GM18526 (cell line): ENCODE measurements around the gene FMNL2.

Experiments
- POLR2A ChIP-seq: IDR thresholded peaks from 3 replicates; pipeline ENCODE4 v1.6.1; 2011; ENCODE audit not compliant: insufficient read length; ENCODE audit errors: extremely low read depth

Gene FMNL2

DNA sequence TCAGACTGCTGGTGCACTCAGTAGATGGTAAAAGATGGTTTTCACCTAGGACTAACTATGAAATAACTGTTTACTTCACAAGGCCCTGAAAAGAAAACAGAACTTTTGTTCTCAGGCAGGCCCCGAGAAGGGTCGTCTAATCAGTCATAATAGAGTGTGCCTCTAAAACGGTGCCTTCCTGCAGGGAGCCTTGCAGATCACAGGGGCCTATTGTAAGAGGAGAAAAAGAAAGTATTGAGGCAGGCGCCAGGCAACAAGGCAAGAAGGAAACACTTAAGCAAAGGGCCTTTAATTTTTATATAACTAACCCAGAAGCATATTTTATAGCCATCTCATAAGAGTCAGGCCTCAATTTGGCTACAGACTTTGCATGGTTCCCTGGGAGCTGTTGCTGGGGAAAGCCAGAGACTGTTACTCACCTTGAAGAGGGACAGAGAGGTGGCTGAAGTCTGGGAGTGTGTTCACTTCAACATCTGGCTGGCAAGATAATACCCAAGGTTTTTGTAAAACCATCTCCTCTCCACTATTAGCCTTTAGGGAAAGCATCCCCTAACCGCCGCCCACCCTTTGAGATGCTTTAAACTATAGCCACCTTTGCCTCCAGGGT is 265.2 kb downstream of the FMNL2 start:
- TF ChIP-seq POLR2A = no peak

DNA sequence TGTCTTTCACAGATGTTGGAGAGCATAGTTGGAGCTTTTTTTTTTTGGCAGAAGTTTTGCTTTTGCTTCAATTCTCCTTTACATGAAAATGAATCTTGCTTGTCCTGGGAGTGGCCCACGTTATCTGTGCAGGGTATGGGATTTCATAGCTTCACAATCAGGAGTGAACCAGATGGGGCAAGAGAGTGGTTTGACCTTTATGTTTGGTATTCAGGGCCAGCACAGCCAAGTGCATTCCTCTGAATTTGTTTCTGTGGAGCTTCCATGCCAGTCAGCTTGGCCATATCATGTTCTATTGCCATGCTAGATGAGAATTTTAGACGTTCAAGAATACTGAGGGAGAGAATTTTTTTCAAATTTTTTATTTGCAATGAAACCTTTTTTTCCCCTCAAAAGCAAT is 265.7 kb downstream of the FMNL2 start:
- no peak for TF ChIP-seq POLR2A

DNA sequence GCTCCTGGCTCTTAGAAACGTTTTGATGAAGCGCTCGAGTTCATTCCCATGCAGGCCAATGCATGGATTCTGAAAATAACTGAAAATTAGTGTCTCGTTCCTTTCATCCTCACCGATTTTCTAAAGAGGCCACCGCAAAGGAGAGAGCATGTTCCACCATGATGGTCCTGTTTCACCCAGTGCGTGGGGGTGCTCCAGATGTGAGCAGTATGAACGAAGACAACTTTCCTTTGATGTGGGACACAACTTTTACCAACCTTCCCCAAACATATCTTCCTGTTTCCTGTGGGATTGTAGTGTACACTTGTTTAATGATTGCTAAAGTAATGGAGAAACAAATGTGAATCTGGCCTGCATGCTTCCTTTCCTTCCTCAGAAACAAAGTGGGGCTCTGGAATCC is 267.8 kb downstream of the FMNL2 start:
- no peak for TF ChIP-seq POLR2A

DNA sequence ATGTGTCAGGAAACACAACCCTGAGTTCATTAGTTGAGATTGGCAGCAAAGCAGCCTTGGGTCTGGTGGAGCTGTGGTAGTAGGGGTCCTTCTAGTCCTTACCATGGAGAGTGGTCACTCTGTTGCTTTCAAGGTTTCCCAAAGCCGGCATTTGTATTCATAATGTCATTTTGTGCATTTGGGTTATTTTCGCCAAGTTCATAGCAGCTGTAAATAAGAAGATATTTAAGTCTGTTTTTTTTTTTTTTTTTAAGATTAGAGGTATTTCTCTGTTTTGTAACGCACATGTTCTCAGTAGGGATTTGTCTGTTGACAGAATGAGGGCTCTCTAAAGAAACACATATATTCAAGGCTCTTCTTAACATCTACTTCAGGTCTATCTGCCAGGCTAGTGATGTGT is 268.2 kb downstream of the FMNL2 start:
- TF ChIP-seq POLR2A = no peak

DNA sequence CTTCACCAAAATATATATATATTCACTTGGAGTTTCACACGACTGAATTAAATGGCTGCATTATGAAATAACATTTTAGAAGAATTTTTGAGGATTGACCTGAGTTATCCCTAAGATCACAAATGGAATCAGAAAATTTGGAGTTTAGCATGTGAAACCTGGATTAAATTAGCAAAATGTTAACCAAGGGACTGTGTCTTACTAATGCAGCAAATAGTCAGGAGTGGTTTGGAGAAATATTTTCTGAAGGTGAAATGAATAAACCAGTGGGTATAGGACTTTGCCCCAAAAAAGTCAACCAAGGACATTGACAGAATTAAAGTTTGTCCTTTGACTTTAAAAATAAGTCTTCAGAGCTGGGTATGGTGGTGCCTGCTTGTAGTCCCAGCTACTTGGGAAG is 271.1 kb downstream of the FMNL2 start:
- TF ChIP-seq POLR2A = no peak

DNA sequence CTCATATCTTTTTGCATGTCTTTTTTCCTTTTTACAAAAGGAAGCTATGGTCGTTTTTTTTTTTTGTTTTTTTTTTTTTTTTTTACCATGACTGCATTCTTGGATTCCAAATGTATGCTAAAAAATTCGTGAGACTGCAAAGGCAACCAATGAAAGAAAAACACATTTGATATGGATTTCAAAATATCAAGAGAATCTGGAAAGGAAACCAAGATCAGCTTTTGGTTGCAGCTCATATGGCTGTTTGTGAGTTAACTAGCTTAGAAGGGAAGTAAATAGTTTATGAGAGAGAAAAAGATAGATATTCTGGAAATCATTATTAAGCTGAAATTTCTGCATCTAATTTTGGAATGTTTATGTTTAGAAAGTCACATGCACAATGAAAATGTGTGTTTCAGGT is 272.0 kb downstream of the FMNL2 start:
- no peak for TF ChIP-seq POLR2A

DNA sequence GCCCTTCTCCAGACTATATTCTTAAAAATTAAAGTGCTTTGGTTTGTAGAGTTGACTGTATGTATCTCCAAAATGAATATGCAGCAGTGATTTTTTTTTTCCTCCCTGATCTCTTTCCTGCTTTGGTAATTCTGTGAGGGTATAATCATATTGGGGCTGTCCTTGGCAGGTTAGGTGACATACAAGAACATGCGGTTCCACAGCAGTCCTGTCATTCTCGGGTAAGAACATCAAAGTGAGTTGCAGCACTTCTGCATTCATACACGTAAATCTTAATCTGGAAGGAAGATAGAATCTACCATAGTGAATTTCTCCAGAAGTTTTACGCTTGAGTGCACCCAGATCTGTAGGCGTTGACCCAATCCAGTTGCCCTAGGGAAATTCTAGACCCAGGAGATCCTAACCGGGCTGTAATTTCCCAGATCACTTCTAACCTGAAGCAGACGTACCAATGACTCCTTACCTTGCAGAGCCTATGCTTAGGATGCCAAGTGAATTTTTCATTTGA is 272.9 kb downstream of the FMNL2 start:
- no peak for TF ChIP-seq POLR2A

DNA sequence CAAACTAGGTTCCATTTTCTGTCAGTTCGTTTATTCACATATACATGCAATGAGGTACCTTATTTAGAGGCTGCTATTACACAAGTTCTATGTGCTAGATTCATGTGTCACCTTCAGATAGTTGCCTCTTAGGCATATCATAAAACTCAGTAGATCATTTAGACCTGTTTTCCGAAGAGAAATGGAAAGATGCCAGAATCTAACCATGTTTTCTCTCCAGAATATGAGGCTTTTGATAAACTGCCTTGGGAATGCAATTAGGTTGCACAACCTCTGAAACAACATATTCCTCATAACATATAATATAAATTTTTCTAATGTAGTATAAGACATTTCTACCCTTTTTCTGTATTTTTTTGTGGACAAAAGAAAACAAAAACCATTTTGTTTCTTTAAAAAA is 274.2 kb downstream of the FMNL2 start:
- no peak for TF ChIP-seq POLR2A

DNA sequence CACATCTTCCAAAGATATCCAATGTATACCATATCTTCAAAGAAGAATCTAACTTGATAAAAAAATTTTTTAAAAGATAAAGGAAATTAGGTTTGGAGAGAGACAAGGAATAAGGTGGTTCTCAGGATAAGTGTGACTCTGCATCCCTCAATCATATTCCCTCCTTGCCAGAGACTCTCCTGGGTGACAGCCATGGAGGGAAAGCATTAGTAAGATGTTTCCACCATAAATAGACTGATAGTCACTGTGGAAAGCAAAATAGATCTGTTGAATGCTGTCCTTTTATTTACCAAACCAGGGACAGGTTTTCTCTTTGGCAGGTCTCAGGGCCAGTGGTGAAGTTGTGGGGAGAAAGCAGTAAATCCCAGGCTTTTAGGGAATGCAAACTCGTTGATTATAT is 274.7 kb downstream of the FMNL2 start:
- TF ChIP-seq POLR2A = no peak

DNA sequence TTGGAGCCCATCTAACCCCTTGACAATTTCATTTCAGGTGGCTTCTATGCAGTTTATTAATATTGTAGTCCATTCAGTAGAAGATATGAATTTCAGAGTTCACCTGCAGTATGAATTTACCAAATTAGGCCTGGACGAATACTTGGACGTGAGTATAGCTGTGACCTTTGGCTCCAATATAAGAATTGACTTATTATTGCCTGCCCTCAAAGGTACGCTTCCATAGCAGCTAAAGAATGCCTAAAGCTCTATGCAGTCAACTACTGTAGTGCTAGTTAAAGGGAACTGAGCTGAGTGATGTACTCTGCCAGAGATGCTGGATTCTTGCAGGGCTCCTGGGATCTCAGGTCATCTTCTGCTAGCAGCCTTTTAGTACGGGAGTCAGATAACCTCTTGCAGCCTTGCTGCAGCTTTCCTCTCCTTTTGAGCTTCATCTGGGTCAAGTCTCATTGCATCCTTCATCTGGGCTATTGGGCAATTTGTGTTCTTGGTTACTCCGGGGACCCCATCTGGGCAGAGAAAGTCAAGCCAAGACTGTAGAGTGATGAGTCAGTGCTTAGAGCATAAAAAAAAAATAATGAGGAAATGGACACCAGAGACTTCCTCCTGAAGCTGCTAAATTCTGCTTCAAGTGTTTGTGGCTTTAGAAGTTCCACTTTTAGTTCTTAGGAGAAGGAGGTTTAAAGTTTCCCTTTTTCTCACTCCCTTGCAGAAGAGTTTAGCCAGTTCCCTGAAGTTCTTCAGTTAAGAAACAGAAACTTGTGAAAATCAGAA is 276.7 kb downstream of the FMNL2 start:
- no peak for TF ChIP-seq POLR2A

DNA sequence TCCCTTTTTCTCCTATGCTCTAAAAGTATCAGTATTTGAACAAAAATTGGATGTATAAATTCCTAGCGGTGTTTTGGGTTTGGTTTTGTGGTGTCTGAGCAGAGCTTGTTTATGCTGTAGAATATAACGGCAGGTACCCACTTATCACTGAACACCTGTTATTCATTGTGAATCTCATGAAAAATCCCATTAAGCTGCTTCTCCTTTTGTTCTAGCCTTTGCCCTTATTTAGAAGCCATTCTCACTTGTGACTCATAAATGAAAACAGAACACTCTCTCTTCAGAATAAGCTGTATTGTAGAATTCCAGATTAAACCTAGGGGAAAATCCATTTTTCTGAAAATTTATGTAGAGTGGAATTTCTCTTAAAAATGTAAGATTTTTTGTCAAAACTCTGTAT is 278.3 kb downstream of the FMNL2 start:
- TF ChIP-seq POLR2A = no peak

DNA sequence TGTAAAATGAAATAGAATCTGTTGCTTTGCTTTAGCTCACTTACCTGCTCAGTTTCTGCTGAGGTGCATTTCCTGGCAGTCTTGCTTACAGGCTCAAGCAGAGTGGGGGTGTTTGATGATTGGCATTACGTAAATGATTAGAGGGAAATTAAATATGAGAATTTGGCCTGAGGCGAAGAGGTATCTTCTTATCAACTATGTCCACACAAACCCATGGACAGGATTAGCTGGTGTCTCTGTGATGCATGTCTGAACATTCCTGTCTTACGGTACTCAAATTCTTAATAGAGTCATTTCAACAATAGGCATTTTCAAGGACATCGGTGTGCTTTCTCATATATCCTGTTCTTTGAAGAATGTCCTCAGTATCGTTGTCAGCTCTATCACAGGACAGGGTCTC is 280.2 kb downstream of the FMNL2 start:
- TF ChIP-seq POLR2A = no peak

DNA sequence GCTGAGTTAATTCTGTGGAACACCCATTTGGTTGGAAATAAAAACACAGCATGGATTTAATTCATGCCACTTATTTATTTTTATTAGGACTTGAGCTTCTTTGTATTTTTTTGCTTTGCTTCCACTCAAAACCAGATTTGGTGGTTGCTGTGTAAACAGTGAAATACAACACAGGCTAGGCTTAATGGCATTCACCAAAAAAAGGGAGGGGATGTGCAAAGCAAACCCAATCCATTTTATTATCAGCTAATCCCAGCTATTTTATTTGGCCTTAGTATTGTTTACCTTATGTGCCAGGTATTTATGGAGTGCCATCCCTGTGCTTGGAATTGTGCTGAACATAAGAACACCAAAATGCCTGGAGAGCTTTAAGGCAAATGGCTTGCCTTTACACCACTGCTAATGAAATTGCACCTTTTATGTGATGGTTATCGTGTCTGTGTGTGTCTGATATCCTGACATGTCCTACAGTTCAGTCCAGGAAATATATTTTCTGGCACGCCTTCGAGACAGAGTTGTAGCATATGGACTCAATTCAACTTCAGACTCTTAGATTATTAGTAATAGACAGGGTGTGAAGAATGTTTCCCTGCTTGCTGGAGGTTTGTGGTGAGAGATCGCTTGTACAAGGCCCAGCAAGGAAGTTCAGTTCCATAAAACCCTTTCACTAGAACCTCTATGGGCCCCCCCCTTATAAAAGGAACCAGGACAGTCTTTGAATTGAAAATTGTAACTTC is 282.6 kb downstream of the FMNL2 start:
- TF ChIP-seq POLR2A = no peak

DNA sequence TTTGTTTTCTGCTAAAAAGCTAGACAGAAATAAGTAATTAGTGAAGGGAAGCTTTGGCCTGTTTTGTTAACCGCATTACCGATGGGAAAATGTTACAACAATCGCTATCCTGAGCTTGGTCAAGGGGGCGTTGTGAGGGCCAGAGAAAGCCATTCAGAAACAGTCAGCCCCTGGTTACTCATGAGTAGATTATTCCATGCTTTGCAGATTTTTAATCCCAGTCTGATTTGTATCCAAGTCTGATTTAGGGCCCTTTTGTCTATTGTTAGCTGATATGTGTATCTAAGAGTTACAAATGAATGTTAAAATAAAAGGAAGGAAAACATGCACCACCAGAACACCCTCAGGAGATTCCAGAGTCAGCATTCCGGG is 283.2 kb downstream of the FMNL2 start:
- TF ChIP-seq POLR2A = no peak

DNA sequence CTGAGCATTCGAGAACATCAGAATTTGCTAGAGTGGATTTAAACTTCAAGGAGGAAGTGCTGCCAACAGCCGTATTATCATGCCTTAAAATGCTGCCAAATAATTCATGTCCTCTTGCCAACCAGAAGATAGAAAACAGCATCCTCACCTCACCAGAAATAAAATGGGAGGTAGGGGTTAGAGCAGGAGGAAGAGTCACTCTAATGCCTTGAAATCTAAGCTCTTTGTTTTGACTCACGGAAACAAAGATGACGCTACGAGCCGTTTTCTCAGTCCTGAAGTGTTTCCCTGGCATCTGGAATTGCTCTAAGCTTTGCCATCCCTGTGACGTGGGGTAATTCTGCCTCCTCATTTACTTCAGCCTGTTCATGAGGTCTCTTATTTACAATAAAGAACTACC is 285.2 kb downstream of the FMNL2 start:
- no peak for TF ChIP-seq POLR2A

DNA sequence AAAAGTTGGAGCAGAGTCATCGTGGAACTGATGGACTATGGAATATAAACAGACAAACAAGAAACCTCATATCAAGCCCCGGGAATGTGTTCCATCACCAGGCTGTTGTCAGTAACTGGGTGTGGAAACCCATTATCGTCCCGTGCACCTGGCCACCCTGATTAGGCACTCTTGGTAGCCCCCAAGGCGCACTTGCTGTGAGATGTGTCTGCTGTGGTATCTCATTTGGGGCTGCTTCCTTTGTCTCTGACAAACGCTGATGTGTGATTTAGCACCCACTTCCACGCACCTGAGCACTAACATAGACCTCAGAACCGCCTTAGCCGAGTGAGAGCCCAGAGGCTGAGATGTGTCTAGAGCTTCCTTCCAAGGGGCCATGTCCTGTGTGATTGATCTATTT is 286.0 kb downstream of the FMNL2 start:
- no peak for TF ChIP-seq POLR2A

DNA sequence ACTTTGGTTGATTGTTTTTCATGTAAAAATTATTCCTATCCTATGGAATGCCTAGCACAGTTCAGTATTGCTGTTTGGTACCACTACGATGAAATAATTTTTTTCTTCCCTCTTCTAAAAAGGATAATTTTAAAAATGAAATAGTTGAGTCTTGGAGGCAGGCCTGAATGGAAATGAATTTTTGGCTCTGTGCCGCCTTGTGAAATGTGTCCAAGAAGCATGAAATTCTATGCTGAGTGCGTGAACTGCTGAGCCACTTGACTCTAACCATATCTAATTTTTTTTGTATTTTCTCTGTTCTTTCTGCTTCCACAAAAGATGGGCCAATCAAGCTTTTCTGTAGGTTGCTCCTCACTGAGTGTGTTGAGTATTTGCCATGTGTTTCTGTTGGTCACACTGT is 287.2 kb downstream of the FMNL2 start:
- no peak for TF ChIP-seq POLR2A
